OCI-LY1 (cell line): ENCODE results near the gene CHKA.

ENCODE experiments used
- EZH2 ChIP-seq: fragments of 200-600 bp; sonication (generic), shearing (Covaris generic); IDR thresholded peaks from 2 replicates; pipeline ENCODE4 v1.8.0; 2017; ENCODE audit warnings: borderline replicate concordance, mixed run types, mild to moderate bottlenecking, antibody characterized with exemption, low read length, moderate library complexity, mixed read lengths
- TF ChIP-seq, protein P1 (sequence below): fragments of 200-600 bp; sonication (generic), shearing (Covaris generic); IDR thresholded peaks from 2 replicates; pipeline ENCODE4 v1.5.1; 2017; ENCODE audit warnings: mild to moderate bottlenecking, antibody characterized with exemption, low read length, moderate library complexity, mixed read lengths

DNA sequence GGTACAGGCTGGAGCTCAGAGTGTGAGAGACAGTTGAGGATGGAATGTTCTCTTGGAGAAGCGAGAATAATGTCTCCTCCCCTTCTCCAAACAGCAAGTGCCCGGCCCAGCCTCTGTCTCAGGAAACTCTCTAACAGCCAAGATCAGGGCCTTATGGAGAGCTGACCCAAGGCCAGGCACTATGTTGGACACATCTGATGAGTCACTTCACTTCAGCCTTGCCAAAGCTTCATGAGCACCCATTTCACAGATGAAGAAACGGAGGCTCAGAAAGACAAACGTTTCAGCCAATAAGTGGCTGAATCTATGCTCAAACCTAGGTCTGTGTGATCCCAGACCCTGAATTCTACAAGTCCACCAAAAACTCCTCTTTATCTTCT lies 22.1 kb upstream of the CHKA start:
- TF ChIP-seq, protein P1, sequence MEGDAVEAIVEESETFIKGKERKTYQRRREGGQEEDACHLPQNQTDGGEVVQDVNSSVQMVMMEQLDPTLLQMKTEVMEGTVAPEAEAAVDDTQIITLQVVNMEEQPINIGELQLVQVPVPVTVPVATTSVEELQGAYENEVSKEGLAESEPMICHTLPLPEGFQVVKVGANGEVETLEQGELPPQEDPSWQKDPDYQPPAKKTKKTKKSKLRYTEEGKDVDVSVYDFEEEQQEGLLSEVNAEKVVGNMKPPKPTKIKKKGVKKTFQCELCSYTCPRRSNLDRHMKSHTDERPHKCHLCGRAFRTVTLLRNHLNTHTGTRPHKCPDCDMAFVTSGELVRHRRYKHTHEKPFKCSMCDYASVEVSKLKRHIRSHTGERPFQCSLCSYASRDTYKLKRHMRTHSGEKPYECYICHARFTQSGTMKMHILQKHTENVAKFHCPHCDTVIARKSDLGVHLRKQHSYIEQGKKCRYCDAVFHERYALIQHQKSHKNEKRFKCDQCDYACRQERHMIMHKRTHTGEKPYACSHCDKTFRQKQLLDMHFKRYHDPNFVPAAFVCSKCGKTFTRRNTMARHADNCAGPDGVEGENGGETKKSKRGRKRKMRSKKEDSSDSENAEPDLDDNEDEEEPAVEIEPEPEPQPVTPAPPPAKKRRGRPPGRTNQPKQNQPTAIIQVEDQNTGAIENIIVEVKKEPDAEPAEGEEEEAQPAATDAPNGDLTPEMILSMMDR, result no peak
- TF ChIP-seq EZH2, result no peak
